ENCODE results near the gene EHMT2. TPM values are rescaled to one million over a fixed set of nuclear protein-coding genes. Genes with fewer than 3 reads are reported as not detected.

Gene EHMT2
- total RNA-seq, 1 experiment from 2014 or later: 84.0 TPM

DNA sequence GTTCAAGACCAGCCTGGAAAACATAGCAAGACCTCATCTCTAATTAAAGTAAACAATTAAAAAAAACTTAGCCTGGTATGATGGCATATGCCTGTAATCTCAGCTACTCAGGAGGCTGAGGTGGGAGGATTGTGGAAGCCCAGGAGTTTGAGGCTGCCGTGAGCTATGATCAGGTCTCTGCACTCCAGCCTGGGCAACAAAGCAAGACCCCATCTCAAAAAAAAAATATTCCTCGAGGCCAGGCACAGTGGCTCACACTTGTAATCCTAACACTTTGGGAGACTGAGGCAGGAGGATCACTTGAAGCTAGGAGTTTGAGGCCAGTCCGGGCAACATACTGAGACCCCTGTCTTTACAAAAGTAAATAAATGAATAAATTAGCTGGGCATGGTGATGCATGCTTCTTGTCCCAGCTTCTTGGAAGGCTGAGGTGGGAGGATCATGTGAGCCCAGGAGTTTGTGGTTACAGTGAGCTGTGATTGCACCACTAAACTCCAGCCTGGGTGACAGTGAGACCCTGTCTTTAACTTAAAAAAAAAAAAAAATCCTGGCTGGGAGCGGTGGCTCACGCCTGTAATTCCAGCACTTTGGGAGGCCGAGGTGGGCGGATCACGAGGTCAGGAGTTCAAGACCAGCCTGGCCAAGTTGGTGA is 20.7 kb upstream of the EHMT2 start:
- Histone ChIP-seq H3K9me3 (ENCODE audit: control insufficient read depth in 1 of 2, insufficient read depth in 1 of 2, low read depth in 1 of 2, low read length in 2 of 2) (no peaks in the 10 kb centered on the region; a peak in 1 of 4 replicates), H3K36me3 (ENCODE audit: control insufficient read depth in 1 of 2, insufficient read depth in 2 of 2, low read length in 2 of 2) (no peaks in the 10 kb centered on the region), H4K20me1 (ENCODE audit: insufficient read depth) (no peaks in the 10 kb centered on the region), H3K27me3 (ENCODE audit: insufficient read depth, low read length) (no peaks in the 10 kb centered on the region), H3K27ac (ENCODE audit: low read depth, low read length) (no peak overlapping the region), H3K4me3 (replicated peaks in 1 of 2; ENCODE audit: low read depth in 1 of 2, low read length in 2 of 2) (no peak overlapping the region), H3K4me2 (ENCODE audit: low read length) (no peak overlapping the region), H2AFZ (ENCODE audit: low read depth, low read length, poor library complexity, severe bottlenecking) (no peak overlapping the region), H3K9ac (ENCODE audit: low read length) (no peak overlapping the region), H3K79me2 (ENCODE audit: insufficient read depth, low read length) (no peaks in the 10 kb centered on the region), H3K9me2 (ENCODE audit: insufficient read depth) (no peaks in the 10 kb centered on the region), H3K4me1 (ENCODE audit: control insufficient read depth in 1 of 2, insufficient read depth in 2 of 2, low read length in 2 of 2) (peaks cover 0 to 8% of the 10 kb centered on the region in 2 experiments; a peak in 2 of 4 replicates)
- ChIA-PET CTCF (interaction anchor here (1.1 kb wide), 1 partner anchor 148 kb away, joined by 3 read pairs; no protein-coding TSS in a partner anchor), POLR2A (interaction anchor here (1.5 kb wide), 1 partner anchor 91 kb away, joined by 4 read pairs; the partner anchor contains the start of gene HSPA1B), RAD21 (ENCODE audit: low non-redundant PET in 1 of 2, low total read pairs in 2 of 2, uncharacterized antibody in 2 of 2, unreplicated experiment in 2 of 2) (interaction anchor here in 1 of 2 experiments (0.6 kb wide), 1 partner anchor 69 kb away, joined by 3 read pairs; no protein-coding TSS in a partner anchor)
- no TSS peak for BruUV-seq (replicated peaks)
- intact Hi-C loops (cut with micrococcal nuclease): no loop called here
- ATAC-seq: no peak
- TF ChIP-seq POLR2AphosphoS5 (IDR thresholded peaks at IDR 0.05; ENCODE audit: low read depth, low read length) (no peak), SIN3A (IDR thresholded peaks at IDR 0.05; ENCODE audit: low read depth) (no peak), SP1 (IDR thresholded peaks at IDR 0.05; ENCODE audit: low read depth) (no peak), FOSL1 (IDR thresholded peaks at IDR 0.05; ENCODE audit: low read depth) (no peak), TCF7L2 (IDR thresholded peaks at IDR 0.05; ENCODE audit: borderline replicate concordance, extremely low read depth, insufficient read depth, insufficient read length) (no peak), EZH2 (IDR thresholded peaks at IDR 0.05) (no peak), ELF1 (IDR thresholded peaks at IDR 0.05; ENCODE audit: borderline replicate concordance, low read depth) (no peak)
- TF ChIP-seq, protein P1, sequence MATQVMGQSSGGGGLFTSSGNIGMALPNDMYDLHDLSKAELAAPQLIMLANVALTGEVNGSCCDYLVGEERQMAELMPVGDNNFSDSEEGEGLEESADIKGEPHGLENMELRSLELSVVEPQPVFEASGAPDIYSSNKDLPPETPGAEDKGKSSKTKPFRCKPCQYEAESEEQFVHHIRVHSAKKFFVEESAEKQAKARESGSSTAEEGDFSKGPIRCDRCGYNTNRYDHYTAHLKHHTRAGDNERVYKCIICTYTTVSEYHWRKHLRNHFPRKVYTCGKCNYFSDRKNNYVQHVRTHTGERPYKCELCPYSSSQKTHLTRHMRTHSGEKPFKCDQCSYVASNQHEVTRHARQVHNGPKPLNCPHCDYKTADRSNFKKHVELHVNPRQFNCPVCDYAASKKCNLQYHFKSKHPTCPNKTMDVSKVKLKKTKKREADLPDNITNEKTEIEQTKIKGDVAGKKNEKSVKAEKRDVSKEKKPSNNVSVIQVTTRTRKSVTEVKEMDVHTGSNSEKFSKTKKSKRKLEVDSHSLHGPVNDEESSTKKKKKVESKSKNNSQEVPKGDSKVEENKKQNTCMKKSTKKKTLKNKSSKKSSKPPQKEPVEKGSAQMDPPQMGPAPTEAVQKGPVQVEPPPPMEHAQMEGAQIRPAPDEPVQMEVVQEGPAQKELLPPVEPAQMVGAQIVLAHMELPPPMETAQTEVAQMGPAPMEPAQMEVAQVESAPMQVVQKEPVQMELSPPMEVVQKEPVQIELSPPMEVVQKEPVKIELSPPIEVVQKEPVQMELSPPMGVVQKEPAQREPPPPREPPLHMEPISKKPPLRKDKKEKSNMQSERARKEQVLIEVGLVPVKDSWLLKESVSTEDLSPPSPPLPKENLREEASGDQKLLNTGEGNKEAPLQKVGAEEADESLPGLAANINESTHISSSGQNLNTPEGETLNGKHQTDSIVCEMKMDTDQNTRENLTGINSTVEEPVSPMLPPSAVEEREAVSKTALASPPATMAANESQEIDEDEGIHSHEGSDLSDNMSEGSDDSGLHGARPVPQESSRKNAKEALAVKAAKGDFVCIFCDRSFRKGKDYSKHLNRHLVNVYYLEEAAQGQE (IDR thresholded peaks at IDR 0.05; ENCODE audit: low read depth): no peak
- TF ChIP-seq, protein P2, sequence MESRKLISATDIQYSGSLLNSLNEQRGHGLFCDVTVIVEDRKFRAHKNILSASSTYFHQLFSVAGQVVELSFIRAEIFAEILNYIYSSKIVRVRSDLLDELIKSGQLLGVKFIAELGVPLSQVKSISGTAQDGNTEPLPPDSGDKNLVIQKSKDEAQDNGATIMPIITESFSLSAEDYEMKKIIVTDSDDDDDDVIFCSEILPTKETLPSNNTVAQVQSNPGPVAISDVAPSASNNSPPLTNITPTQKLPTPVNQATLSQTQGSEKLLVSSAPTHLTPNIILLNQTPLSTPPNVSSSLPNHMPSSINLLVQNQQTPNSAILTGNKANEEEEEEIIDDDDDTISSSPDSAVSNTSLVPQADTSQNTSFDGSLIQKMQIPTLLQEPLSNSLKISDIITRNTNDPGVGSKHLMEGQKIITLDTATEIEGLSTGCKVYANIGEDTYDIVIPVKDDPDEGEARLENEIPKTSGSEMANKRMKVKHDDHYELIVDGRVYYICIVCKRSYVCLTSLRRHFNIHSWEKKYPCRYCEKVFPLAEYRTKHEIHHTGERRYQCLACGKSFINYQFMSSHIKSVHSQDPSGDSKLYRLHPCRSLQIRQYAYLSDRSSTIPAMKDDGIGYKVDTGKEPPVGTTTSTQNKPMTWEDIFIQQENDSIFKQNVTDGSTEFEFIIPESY (IDR thresholded peaks at IDR 0.05; ENCODE audit: extremely low read depth, insufficient replicate concordance, low read length): no peak
- no peak for DNase-seq (ENCODE audit: low read depth, low spot score)

Measured in HCT116 (cell line).